GM18526 (cell line): ENCODE results near the gene LHCGR.

Experiments used
- POLR2A ChIP-seq: IDR thresholded peaks from 3 replicates; pipeline ENCODE4 v1.6.1; 2011; ENCODE audit not compliant: insufficient read length; ENCODE audit errors: extremely low read depth

The LHCGR gene

DNA sequence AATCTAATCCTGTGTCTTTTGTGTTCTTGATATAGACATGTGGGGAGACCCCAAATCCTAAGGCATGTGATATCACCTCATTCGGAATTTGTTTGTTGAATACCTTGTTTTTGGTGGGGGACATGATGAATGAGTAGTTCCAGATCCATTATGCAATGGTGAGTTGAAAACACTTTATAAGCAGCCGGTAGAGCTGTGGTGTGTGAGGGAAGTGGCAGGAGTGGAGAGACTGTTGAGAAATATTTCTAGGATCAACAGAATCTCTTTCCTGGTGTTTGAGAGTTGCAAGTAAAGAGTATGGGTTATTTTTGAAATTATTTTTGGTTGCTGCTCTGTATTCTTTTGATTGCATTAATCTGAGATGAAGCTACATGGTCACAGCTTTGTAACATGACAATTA is 34.4 kb downstream of the LHCGR start:
- no peak for TF ChIP-seq POLR2A

DNA sequence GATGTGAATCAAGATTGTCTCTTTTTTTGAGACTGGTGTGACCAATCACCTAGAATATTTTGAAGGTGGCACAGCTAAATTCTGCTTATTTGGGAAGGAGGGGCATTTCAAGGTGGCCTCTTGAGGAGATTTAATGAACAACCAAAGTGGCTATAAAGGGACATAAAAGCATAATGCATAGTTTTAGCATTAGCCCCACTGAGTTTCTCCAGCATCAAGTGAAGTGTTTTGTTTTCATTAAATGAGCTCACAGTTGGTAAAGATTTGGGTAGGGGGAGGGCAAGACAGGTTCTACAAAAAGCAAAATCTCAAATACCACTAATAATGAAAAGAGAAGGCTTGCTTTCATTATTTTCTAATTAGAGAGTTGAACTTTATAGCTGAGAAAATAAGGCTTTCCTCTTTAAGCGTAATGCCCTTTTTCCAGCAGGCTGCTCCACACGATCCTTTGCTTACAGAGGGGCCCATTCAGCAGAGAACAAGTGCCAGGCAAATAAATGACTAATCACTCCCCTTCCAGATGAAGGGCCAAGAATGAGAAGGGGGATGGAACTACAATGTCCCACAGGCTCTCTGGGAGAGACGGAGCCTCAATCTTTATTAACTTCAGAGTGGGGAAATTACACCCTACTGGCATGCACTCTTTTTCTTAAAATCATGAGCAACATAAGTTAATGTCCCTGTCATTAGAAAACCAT is 35.9 kb downstream of the LHCGR start:
- TF ChIP-seq POLR2A, result no peak

DNA sequence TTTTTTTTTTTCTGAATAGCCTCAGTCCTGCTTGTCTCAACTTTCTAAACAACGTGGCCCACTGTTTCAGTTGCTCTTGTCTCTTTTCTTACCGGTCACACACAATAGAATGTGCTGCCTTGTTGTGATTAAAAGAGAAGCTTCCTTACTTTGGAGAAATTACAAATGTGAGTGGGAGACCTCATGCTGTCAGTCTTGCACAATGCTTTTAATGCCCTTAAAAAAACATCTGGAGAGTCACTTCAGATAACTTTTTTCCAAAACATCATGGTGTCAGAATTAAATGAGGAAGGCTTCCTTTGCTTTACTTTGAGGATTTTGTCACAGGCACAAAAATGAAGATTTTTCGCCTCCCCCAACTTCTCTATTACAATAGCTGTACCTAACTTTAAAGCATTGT is 37.7 kb downstream of the LHCGR start:
- TF ChIP-seq POLR2A, result no peak

DNA sequence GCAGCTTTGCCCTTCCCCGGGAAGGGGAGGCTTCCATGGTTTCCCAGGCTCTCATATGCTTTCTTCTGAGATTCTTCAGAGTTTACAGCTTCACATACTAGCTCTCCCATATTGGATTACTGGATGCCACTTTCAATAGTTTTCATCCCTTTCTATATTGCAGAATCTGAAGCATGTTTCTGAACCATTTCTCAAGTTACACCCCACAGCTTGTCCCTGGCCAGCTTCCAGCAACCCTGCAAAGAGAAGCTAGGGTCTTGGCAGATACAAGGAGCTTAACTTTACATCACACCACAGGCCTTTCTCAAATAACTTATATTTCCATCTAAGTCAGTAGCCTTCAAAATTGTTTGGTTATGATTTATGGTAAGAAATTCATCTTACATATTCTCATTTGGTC is 39.6 kb downstream of the LHCGR start:
- TF ChIP-seq POLR2A, result no peak

DNA sequence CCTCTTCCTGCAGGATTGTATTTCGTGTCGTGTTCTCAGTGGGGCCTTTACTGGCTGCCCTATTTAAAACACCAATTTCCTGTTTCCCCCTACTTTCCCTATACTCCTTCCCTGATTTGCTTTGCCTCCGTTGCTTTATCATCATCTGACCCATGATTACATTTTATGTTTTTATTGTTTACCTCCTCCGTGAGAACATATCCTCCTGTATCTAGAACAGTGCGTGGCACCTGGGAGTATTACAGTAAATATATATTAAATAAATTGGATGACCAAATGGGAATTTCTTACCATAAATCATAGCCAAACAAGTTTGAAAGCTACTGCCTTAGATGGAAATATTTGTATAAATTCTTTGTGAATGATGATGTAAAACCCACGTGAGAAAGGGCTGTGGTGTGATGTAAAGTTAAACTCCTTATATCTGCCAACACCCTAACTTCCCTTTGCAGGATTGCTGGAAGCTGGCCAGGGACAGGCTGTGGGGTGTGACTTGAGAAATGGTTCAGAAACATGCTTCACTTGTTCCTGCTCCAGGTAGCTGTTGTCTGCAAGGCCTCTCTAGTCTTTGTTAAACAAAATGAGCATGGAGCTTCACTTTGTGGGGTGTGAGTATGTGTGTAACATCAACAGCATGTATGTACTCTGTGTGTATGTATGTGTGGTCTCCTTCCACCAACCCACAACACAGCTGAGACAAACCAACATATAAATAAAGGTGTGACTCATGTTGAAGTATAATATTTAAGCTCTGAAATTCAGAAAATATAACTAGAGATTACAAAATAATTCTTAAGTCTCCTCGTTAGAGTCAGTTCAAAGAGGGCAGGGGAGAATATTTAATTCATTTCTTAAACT is 40.3 kb downstream of the LHCGR start:
- no peak for TF ChIP-seq POLR2A

DNA sequence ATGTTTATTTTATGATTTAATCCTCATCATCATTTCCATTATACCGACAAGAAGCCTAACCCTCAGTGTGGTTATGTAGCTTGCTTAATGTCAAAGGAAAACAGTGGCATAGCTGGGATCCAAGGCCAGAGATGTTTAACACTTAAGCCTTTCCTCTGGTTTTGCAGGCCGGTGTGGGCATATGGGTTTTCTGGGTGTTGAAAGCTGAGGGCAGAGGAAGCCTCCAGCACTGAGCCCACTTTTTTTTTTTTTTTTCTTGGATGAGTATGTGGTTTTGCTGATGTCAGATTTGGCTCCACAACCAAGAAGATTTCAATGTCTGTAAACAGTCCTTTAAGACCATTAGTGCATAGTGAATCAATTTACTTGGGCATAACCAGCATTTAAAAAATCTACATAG is 41.3 kb downstream of the LHCGR start:
- no peak for TF ChIP-seq POLR2A

DNA sequence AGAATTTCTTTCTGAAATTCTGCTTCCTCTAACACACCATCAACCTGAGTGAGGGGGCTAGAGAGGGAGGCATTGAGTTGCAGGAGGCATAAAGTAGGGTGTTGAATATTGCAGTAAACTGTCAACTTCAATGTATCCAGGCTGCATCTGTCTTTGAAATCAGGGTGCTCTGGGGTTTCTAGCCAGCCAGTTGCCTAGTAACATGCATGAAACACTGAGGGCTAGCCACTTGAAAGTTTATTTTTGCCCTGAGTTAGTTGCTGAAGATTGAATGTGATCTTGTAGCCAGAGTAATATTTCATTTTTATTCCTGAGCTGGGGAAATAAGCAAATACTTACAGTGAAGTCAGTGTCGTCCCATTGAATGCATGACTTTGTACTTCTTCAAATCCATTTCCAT is 41.9 kb downstream of the LHCGR start:
- TF ChIP-seq POLR2A, result no peak

DNA sequence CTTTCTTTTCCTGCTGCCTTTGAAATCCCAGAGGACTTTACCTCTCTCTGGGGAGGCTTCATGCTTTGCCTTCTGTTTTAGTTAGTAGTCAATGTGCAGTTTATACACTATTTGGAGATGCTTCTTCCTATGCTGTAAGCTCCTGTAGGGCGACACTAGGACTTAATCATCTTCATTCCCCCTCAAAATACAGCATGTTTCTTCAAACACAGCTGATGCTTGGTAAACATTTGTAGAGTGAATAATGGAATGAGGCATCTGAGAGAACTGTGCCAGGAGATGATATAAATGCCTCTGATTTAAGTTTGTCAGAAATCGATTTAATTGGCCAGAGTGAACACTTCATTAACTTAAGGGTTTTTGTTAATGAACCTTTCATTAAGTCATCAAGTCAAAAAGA is 43.4 kb downstream of the LHCGR start:
- TF ChIP-seq POLR2A, result no peak

DNA sequence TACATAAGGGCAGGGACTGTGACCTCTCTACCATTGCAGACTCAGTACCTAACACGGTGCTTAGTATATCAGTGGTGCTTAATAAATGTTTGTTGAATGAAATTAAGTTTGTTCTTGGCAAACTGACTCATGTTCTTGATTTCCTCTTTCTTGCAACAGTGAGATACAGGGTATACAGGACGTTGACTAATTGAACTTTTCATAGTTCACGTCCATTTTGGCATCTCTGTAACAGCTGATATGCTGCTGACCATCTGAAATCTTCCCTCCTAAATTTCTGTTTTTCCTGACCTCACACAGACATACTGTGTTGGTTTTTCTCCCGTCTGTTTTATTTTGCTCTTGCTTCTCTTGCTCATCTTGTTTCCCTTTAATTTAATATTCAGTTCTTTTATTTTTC is 44.2 kb downstream of the LHCGR start:
- TF ChIP-seq POLR2A, result no peak

DNA sequence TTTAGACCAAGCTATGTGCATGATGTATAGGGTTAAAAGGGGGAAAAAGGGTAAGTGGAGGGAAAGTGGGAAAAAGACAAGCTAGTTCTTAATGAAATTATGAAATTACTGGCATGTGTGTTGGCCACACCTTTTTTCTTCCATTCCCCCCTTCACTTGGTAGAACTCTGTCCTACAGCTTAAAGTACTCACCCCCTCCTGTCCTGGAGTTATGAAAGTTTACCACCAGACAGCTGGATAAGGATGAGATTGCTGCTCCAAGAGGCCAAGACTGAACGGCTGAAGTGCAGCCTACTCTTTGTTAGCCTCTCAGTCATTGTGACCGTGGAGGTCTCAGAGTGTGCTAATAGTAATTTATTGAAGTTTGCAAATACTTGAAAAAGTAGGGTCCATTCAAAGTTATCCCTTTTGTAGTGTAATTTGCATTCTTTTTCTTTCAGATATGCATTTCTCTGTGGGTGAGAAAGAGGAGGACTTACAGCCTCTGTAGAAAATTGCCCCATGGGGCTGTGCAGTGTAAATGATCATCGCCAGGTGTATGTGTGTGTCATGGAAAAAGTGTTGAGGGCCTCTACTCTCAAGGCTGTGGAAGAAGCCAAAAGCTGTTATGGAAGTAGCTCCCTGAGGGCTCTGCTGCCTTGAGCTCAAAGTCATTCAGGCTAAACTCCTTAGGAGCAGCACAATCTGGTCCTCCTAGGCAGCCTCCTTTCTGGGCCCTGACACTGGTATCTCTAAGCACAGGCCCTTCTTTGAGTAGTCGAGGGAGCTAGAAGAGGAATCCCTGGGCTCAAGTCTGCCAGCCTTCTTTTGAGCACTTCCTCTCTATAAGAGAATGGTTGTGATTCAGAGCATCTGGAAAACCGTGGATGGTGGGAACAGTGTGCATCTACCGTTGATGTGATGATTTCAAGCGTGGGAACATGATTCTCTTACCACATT is 46.2 kb downstream of the LHCGR start:
- no peak for TF ChIP-seq POLR2A

DNA sequence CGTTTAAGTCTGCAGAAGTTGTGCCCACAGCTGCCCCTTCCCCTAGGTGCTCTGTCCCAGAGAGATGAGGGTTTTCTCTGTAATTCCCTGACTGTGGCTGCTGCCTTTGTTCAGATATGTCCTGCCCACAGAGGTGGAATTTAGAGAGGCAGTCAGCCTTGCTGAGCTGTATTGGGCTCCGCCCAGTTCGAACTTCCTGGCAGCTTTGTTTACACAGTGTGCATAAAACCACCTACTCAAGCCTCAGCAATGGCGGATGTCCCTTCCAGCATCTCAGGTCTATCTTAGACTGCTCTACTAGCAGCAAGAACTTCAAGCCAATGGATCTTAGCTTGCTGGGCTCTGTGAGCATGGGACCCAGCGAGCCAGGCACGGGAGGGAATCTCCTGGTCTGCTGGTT is 48.1 kb downstream of the LHCGR start:
- no peak for TF ChIP-seq POLR2A

DNA sequence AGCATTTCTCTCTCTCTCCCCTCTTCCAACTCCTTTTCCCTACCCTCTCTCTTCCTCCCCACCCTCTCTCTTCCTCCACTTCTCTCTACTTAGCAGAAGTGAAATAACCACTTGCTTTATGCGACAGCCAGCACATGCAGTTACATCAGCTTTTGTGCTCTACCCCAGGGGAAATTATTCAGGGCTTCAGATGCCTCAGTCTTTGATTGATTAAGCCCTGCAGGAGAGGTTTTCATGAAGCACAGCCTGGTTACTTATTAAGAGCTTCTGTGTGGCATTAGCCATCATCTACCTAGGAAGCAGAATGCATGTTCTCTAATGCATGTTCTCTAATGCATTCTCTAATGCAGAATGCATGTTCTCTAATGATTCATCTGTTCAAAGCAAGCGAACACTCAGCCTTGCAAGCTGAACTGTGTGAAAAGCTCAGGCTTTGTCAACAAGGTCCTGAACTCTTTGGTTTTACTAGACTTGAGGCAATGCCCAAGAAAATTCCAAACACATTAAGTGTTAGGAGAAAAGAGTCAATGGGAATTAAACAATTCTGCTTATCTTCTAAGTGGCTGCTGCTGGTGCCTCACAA is 56.1 kb downstream of the LHCGR start:
- no peak for TF ChIP-seq POLR2A

DNA sequence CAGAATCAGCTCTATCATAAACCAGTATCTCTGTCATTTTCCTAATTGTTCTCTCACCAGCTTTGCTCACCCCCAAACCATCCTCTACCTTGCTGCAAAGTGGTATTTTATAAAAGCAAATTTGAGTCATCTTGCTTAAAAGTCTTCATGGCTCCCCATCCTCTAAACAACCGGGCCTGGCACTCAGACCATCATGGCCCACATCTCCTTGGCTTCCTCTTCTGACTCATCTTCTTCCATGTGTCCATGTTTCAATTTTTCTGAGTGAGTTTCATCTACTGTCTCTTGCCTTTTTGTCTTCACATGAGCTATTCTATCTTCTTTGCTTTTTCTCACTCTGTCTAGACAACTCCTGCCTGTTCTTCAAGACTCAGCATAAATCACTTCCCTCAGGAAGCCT is 58.6 kb downstream of the LHCGR start:
- TF ChIP-seq POLR2A, result no peak

DNA sequence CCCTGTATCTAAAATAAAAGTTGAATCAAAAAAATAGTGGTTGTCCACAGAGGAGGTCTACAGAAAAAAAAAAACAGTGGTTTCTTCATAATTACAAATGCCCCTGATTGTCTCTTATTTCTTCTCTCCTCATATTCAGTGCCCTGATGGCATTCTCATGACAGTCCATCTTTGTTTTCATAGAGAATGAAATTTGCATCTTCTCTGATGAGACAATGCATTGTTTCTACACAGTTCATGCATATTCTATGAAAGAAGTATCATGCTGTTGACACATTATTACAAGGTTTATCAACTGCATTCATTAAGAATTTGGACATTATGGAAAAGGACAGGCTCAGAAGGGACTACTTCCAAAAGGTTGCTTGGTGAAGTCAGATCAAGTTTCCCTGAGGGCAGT is 59.5 kb downstream of the LHCGR start:
- no peak for TF ChIP-seq POLR2A

DNA sequence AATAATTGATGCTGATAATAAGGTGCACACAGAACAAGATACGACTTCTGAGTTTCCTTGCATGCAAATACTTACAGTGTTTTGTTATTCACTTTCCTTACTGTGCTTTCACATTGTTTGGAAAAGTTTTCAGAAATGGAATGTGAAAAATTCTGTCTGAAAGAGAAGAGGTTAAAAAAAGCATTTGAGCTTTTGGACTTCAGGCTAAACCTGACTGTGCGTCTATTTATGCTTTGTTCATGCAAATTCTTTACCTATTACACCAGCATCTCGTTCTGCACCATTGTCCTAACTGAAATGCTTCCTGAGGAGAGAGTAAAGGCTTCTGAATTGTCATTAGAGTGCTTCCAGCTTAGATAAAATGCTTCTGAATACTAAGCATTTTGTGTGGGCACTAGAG is 61.4 kb downstream of the LHCGR start:
- no peak for TF ChIP-seq POLR2A
